NB4 (cell line): ENCODE data around the gene GSDMA.
"Not testable (repeated sequence)": the region's sequence is repeated elsewhere in the genome, so short reads cannot be mapped to it uniquely, and the experiment has no call there.

Experiments
- CTCF ChIP-seq: IDR thresholded peaks from one replicate; pipeline ENCODE4 v1.5.1; 2012; ENCODE audit warnings: low read depth, low read length
- MAX ChIP-seq: IDR thresholded peaks from 2 replicates; pipeline ENCODE4 v1.6.1; 2011; ENCODE audit warnings: low read depth, low read length

GRCh38 chr17:40012017-40012647 is 49.3 kb downstream of the GSDMA start:
- not testable (repeated sequence) for TF ChIP-seq CTCF, MAX
